ENCODE data around the gene CWF19L1. TPM values are rescaled to one million over a fixed set of nuclear protein-coding genes. Genes with fewer than 3 reads are reported as not detected.

CWF19L1 gene
- total and polyA plus RNA-seq, 2 of the 13 experiments (the other 11 are each of a cell fraction or from before 2014, with no cell fraction given), result 13.6 to 42.1 TPM

DNA sequence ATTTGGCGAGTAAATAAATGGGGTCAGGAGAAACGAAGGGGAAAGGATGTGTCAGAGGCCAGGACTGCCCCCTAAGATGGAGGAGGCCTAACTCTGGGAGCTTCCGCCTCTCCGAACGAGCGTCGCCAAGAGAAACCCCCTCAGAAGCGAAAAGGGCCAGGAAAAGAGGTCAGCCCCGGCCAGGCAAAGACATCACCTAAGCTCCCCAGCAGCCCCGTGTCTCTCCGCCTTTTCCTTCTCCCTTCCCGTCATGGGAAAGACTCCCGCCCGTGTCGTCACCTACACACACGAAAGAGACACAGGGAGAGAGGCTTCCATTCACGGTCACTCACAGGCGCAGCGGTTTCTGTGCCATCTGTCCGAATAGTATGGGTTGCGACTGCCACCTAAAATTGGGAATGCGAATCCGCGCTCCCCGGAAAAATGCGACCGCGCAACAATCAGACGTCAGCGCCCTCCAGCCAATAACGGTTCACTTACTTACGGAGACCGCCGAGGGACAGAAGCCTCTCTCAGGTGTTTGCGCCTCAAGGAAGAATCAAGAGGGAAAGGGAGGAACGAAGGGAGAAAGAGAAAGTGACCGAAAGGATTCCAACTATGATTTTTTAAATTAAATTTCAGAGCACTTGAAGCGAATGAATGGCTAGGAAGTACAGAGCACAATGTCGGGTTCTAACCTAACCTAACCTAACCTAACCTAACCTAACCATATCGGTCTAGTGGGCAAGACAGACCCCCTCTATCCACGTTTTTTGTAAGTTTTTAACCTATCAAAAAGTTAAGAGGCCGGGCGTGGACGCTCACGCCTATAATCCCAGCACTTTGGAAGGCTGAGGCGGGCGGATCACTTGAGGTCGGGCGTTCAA is at the start of gene CWF19L1 (continued):
- TF ChIP-seq NFIC (IDR thresholded peaks at IDR 0.05; ENCODE audit: low read length) (peak; percentile 52; the same call in 1 of the 2 replicates), SOX13 (IDR thresholded peaks at IDR 0.05) (no peak), SOX13 (CRISPR knock-in tag; conservative IDR thresholded peaks at IDR 0.05 in 1 of 2, IDR thresholded peaks at IDR 0.05 in 1 of 2) (no peak), ZFP82 (CRISPR knock-in tag; IDR thresholded peaks at IDR 0.05; ENCODE audit: borderline replicate concordance) (no peak), FOXA1 (IDR thresholded peaks at IDR 0.05) (no peak), FOXA1 (CRISPR knock-in tag; IDR thresholded peaks at IDR 0.05) (no peak), FIP1L1 (IDR thresholded peaks at IDR 0.05; ENCODE audit: borderline replicate concordance, insufficient read depth, low read depth, low read length) (no peak), ONECUT2 (CRISPR knock-in tag; IDR thresholded peaks at IDR 0.05) (no peak), DNMT3B (CRISPR knock-in tag; conservative IDR thresholded peaks at IDR 0.05) (no peak; the same call in 1 of the 2 replicates), ZNF282 (IDR thresholded peaks at IDR 0.05; ENCODE audit: partially characterized antibody) (no peak), ZNF782 (CRISPR knock-in tag; IDR thresholded peaks at IDR 0.05; ENCODE audit: borderline replicate concordance) (no peak), ZNF34 (CRISPR knock-in tag; IDR thresholded peaks at IDR 0.05; ENCODE audit: borderline replicate concordance) (no peak), CBX1 (IDR thresholded peaks at IDR 0.05; ENCODE audit: low read depth) (no peak), ASH2L (IDR thresholded peaks at IDR 0.05; ENCODE audit: insufficient read length, low read depth, low read length) (peak; percentile 61)
- TF ChIP-seq, protein P1, sequence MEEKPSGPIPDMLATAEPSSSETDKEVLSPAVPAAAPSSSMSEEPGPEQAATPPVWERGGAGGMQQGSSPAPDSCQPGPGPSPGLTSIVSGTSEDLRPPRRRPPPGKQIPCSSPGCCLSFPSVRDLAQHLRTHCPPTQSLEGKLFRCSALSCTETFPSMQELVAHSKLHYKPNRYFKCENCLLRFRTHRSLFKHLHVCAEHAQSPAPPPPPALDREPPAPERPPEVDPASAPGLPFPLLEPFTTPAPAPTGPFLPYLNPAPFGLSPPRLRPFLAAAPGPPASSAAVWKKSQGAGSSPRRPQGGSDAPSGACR (CRISPR knock-in tag; IDR thresholded peaks at IDR 0.05), result no peak
- TF ChIP-seq, protein P2, sequence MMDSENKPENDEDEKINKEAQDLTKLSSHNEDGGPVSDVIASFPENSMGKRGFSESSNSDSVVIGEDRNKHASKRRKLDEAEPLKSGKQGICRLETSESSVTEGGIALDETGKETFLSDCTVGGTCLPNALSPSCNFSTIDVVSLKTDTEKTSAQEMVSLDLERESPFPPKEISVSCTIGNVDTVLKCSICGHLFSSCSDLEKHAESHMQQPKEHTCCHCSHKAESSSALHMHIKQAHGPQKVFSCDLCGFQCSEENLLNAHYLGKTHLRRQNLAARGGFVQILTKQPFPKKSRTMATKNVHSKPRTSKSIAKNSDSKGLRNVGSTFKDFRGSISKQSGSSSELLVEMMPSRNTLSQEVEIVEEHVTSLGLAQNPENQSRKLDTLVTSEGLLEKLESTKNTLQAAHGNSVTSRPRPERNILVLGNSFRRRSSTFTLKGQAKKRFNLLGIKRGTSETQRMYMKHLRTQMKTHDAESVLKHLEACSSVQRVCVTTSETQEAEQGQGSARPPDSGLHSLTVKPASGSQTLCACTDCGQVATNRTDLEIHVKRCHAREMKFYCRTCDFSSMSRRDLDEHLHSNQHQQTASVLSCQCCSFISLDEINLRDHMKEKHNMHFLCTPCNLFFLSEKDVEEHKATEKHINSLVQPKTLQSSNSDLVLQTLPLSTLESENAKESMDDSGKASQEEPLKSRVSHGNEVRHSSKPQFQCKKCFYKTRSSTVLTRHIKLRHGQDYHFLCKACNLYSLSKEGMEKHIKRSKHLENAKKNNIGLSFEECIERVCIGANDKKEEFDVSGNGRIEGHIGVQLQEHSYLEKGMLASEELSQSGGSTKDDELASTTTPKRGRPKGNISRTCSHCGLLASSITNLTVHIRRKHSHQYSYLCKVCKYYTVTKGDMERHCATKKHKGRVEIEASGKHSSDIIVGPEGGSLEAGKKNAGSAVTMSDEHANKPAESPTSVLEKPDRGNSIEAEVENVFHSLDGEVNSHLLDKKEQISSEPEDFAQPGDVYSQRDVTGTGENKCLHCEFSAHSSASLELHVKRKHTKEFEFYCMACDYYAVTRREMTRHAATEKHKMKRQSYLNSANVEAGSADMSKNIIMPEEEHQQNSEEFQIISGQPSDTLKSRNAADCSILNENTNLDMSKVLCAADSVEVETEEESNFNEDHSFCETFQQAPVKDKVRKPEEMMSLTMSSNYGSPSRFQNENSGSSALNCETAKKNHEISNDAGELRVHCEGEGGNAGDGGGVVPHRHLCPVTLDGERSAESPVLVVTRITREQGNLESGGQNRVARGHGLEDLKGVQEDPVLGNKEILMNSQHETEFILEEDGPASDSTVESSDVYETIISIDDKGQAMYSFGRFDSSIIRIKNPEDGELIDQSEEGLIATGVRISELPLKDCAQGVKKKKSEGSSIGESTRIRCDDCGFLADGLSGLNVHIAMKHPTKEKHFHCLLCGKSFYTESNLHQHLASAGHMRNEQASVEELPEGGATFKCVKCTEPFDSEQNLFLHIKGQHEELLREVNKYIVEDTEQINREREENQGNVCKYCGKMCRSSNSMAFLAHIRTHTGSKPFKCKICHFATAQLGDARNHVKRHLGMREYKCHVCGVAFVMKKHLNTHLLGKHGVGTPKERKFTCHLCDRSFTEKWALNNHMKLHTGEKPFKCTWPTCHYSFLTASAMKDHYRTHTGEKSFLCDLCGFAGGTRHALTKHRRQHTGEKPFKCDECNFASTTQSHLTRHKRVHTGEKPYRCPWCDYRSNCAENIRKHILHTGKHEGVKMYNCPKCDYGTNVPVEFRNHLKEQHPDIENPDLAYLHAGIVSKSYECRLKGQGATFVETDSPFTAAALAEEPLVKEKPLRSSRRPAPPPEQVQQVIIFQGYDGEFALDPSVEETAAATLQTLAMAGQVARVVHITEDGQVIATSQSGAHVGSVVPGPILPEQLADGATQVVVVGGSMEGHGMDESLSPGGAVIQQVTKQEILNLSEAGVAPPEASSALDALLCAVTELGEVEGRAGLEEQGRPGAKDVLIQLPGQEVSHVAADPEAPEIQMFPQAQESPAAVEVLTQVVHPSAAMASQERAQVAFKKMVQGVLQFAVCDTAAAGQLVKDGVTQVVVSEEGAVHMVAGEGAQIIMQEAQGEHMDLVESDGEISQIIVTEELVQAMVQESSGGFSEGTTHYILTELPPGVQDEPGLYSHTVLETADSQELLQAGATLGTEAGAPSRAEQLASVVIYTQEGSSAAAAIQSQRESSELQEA (CRISPR knock-in tag; IDR thresholded peaks at IDR 0.05; ENCODE audit: not compliant biosample characterization), result no peak
- TF ChIP-seq, protein P3, sequence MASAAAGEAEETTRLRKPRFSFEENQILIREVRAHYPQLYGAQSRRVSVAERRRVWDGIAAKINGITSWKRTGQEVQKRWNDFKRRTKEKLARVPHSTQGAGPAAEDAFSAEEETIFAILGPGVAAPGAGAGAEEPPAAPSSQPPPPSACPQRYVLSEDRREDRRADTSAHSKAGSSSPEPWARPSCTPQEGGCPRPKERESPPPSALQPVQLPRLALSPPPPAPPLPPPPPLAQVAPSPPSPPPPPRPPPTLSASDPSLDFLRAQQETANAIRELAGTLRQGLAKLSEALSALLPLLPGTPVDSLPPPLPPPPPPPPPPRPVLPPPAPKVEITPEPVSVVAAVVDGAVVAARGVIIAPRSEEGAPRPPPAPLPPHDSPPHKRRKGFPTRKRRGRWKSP (CRISPR knock-in tag; IDR thresholded peaks at IDR 0.05), result 0 out of 2 replicates have a peak, but pooled peaks have one; percentile 68
- TF ChIP-seq, protein P4, sequence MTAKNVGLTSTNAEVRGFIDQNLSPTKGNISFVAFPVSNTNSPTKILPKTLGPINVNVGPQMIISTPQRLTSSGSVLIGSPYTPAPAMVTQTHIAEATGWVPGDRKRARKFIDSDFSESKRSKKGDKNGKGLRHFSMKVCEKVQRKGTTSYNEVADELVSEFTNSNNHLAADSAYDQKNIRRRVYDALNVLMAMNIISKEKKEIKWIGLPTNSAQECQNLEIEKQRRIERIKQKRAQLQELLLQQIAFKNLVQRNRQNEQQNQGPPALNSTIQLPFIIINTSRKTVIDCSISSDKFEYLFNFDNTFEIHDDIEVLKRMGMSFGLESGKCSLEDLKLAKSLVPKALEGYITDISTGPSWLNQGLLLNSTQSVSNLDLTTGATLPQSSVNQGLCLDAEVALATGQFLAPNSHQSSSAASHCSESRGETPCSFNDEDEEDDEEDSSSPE (CRISPR knock-in tag; IDR thresholded peaks at IDR 0.05), result peak; percentile 89

Data from HepG2 (cell line).